ENCODE data around the gene GPR141.

The GPR141 gene, protein sequence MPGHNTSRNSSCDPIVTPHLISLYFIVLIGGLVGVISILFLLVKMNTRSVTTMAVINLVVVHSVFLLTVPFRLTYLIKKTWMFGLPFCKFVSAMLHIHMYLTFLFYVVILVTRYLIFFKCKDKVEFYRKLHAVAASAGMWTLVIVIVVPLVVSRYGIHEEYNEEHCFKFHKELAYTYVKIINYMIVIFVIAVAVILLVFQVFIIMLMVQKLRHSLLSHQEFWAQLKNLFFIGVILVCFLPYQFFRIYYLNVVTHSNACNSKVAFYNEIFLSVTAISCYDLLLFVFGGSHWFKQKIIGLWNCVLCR

DNA sequence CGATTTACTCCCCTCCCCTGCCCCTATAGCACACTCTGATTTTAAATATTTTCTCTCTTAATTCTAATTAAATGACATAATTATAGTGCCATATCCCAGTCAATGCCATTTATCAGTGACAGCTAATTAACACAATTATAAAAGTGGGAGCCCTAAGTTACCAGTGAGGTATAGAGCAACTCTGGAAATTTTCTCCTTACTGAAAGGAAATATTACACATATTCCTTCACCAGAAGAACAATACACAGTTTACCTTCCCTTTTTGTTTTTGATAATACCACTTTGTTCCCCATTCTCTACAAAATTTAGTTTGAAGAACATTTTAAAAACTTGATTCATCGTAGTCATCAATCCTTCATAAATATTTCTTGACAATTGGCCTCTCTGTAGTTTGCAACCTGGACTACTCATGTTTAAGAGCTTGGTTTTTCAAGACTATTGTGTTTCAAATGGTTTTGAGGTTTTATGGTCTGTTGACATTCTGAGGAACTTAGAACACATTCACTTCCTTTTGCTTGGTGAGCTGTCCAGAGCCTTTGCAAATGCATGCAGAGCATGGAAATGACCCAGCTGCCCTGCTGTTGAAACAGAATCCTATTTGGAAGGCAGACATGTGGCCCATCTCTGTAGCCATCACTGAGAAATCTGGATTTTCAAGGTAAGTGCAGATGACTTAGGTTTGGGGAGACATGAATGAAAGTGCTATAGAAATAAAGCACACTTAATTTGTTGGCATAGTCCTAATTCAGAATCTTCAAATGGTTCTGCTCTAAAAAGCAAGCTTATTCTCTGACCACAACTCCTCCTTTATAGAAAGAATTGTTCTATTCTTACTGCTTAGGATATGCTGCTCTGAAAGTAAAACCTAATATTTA is at the start of gene GPR141:
Gene GPR141, plus strand, starts transcription at position 521 of the 875 bp plus-strand sequence. CDS start 56,628 bp downstream, outside the sequence.
- Histone ChIP-seq H3K27me3 (ENCODE audit: insufficient read depth, low read length) (no peaks in the 10 kb centered on the region), H3K27ac (ENCODE audit: low read depth, low read length) (no peak within 1 kb of the TSS), H3K36me3 (ENCODE audit: insufficient read depth, low read length) (no peaks in the 10 kb centered on the region), H3K79me2 (ENCODE audit: control insufficient read depth, insufficient read depth, low read length, unreplicated experiment) (no peaks in the 10 kb centered on the region), H2AFZ (ENCODE audit: low read length, unreplicated experiment) (no peak within 1 kb of the TSS), H3K4me1 (ENCODE audit: control insufficient read depth, insufficient read depth, low read length, unreplicated experiment) (no peaks in the 10 kb centered on the region), H3K4me3 (ENCODE audit: low read depth, low read length) (no peak within 1 kb of the TSS)

DNA sequence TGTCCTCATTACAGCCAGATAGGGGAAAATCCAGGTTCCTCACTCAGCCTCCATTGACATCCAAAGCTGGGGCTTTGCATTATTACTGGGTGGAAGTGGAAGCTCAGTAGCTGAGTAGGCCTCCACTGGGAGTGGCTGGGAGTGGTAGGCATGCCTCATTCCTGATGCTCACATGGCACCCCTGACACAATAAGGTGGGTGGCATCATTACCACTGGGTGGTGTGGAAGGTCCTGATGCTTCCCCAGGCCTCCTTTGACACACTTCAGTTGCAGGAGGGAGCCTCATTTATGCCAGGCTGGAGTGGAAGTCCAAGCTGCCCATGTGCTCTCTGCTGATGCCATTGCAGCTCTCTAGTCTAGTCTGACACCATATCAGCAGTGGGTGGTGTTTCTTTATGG is 48.2 kb upstream of the GPR141 start:
- no peak overlapping the region for H2AFZ ChIP-seq (ENCODE audit: low read length, unreplicated experiment)
- H3K4me3 ChIP-seq (ENCODE audit: low read depth, low read length) = no peak overlapping the region
- H3K27ac ChIP-seq (ENCODE audit: low read depth, low read length) = no peak overlapping the region
- no peaks in the 10 kb centered on the region for H3K27me3 ChIP-seq (ENCODE audit: insufficient read depth, low read length)
- H3K4me1 ChIP-seq (ENCODE audit: control insufficient read depth, insufficient read depth, low read length, unreplicated experiment) = no peaks in the 10 kb centered on the region
- no peaks in the 10 kb centered on the region for H3K36me3 ChIP-seq (ENCODE audit: insufficient read depth, low read length)
- no peaks in the 10 kb centered on the region for H3K79me2 ChIP-seq (ENCODE audit: control insufficient read depth, insufficient read depth, low read length, unreplicated experiment)

DNA sequence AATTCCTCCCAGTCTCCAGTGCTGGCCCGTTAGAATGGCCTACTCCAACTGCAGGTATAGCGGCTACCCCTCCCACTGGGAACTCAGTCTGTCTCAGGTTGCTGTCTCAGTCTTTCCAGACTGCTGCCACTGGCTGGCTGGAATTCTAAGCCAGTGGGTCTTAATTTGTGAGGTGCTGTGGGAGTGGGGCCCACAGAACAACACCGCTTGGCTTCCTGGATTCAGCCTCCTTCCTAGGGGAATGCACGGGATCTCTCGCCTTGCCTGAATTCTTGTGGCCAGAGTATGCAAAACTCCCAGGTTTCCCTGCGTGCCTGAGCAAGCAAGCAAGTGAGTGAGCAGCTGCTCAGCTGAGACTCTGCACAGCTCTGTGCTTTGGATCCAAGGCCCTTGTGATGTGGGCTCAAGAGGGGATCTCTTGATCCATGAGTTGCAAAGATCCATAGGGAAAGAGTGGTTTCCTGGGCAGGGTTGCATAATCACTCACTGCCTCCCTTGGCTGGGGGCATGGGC is 41.5 kb upstream of the GPR141 start:
- H3K36me3 ChIP-seq (ENCODE audit: insufficient read depth, low read length) = no peaks in the 10 kb centered on the region

DNA sequence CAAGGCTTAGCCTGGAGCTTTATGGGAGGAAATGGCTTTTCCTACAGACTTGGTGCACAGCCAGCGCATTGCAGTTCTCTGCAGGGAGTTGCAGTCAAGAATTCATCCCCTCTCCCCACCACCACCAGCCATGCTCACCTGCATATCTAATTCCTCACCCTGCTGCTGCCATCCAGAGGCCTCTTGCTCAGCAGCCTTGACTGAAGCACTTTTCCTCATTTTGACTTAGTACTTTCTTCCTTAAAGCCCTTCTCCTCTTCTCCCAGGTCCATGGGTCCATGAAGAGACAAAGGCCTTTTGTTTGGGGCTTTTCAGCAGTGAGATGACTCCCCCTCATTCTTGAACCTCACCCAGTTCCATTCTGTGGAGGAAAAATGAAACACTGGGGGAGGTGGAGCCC is 39.7 kb upstream of the GPR141 start:
- no peaks in the 10 kb centered on the region for H3K27me3 ChIP-seq (ENCODE audit: insufficient read depth, low read length)
- H2AFZ ChIP-seq (ENCODE audit: low read length, unreplicated experiment) = no peak overlapping the region
- H3K36me3 ChIP-seq (ENCODE audit: insufficient read depth, low read length) = no peaks in the 10 kb centered on the region
- no peaks in the 10 kb centered on the region for H3K79me2 ChIP-seq (ENCODE audit: control insufficient read depth, insufficient read depth, low read length, unreplicated experiment)
- no peaks in the 10 kb centered on the region for H3K4me1 ChIP-seq (ENCODE audit: control insufficient read depth, insufficient read depth, low read length, unreplicated experiment)
- H3K4me3 ChIP-seq (ENCODE audit: low read depth, low read length) = no peak overlapping the region
- H3K27ac ChIP-seq (ENCODE audit: low read depth, low read length) = no peak overlapping the region

More for the DNA sequence above, 41.5 kb upstream of the GPR141 start:
- Histone ChIP-seq H3K27ac (ENCODE audit: low read depth, low read length) (no peak overlapping the region), H3K27me3 (ENCODE audit: insufficient read depth, low read length) (no peaks in the 10 kb centered on the region), H3K4me1 (ENCODE audit: control insufficient read depth, insufficient read depth, low read length, unreplicated experiment) (no peaks in the 10 kb centered on the region), H2AFZ (ENCODE audit: low read length, unreplicated experiment) (no peak overlapping the region), H3K4me3 (ENCODE audit: low read depth, low read length) (no peak overlapping the region), H3K79me2 (ENCODE audit: control insufficient read depth, insufficient read depth, low read length, unreplicated experiment) (no peaks in the 10 kb centered on the region)

DNA sequence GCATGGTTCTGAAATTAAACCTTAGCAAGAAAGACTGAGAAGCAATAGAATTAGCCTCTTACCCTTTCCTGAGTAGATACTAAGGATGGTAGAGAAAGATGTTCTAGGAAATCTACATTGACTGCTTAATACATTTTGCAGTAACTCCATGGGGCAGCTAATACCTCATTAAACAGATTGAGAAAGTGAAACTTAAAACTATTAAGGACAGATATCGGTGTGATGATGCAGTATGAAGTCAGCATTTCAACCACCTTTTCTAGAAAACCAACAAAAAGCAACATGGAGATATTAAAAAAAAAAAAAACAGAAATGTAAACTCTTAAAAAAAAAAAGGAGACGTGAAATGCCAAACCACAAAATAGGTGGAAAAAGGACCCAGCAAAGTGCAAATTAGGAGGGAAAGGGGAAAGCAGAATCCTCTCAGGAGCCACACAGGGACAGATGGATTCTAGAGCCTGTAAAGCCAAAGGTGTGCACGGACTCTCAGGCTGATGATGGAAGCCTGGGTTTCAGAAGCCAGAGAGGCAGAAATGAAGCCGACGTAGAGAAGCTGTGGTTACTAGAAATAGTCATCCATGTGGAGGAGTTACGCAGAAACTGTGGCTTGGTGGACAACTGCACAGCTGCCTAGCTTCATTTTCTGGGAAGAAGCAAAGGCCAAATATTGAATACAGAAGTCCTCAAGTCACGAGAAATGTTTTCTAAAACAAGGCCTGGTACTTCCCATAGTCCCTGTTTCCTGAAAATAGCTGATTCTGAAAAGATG is 38.1 kb upstream of the GPR141 start:
- no peak overlapping the region for H2AFZ ChIP-seq (ENCODE audit: low read length, unreplicated experiment)
- no peaks in the 10 kb centered on the region for H3K79me2 ChIP-seq (ENCODE audit: control insufficient read depth, insufficient read depth, low read length, unreplicated experiment)
- H3K27me3 ChIP-seq (ENCODE audit: insufficient read depth, low read length) = no peaks in the 10 kb centered on the region
- no peaks in the 10 kb centered on the region for H3K36me3 ChIP-seq (ENCODE audit: insufficient read depth, low read length)
- no peak overlapping the region for H3K4me3 ChIP-seq (ENCODE audit: low read depth, low read length)
- no peaks in the 10 kb centered on the region for H3K4me1 ChIP-seq (ENCODE audit: control insufficient read depth, insufficient read depth, low read length, unreplicated experiment)
- H3K27ac ChIP-seq (ENCODE audit: low read depth, low read length) = no peak overlapping the region

DNA sequence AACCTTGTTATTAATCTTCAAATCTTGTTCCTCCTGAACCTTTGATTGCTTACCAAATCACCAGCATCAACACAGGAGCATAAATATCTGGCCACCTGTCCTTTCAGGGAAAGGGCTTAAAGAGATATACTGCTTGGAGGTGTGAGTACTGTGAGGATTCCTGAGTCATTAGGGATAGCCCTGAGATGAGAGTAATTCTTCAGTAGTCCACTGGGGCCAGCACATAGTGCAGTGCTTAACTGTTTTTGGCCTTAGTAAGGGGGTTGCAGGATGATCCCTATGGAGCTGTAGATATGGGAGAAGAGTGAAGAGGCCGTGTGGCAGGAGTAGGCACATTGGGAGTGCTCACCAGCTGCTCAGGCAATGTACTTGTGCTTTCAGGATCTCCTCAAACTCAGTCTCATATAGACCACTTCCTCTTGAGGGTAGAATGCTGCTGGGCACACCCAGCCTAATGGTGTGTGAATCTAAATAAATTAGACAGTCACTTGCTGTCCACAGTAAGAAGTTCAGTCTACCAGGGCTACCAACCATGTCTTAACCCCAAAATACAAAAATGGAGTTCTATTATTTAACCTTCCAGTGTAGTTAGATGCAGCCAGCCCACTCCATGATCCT is 26.5 kb upstream of the GPR141 start:
- H3K36me3 ChIP-seq (ENCODE audit: insufficient read depth, low read length) = no peaks in the 10 kb centered on the region

DNA sequence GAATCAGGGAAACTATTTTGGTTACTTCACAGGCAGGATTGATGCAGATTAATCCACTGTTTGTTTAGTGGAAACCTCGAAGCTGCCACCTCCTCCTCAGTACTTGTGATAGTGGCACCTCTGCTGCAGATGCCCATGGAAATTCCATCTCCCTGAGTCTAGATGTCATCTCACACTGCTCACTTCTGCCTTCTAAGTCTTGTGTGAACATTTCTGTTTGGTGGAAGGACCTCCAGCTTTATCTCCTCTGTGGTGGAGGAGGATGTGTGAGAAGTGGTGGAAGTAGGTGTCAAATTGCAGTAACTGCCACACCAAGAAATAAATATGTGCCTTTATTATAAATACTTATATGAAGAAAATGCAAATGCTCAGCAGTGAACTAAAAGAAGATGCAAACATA is 25.8 kb upstream of the GPR141 start:
- no peak overlapping the region for H3K4me3 ChIP-seq (ENCODE audit: low read depth, low read length)
- H3K27ac ChIP-seq (ENCODE audit: low read depth, low read length) = no peak overlapping the region

More for the DNA sequence above, 26.5 kb upstream of the GPR141 start:
- no peak overlapping the region for H2AFZ ChIP-seq (ENCODE audit: low read length, unreplicated experiment)
- no peaks in the 10 kb centered on the region for H3K27me3 ChIP-seq (ENCODE audit: insufficient read depth, low read length)
- no peak overlapping the region for H3K27ac ChIP-seq (ENCODE audit: low read depth, low read length)
- no peak overlapping the region for H3K4me3 ChIP-seq (ENCODE audit: low read depth, low read length)
- no peaks in the 10 kb centered on the region for H3K79me2 ChIP-seq (ENCODE audit: control insufficient read depth, insufficient read depth, low read length, unreplicated experiment)
- H3K4me1 ChIP-seq (ENCODE audit: control insufficient read depth, insufficient read depth, low read length, unreplicated experiment) = no peaks in the 10 kb centered on the region

DNA sequence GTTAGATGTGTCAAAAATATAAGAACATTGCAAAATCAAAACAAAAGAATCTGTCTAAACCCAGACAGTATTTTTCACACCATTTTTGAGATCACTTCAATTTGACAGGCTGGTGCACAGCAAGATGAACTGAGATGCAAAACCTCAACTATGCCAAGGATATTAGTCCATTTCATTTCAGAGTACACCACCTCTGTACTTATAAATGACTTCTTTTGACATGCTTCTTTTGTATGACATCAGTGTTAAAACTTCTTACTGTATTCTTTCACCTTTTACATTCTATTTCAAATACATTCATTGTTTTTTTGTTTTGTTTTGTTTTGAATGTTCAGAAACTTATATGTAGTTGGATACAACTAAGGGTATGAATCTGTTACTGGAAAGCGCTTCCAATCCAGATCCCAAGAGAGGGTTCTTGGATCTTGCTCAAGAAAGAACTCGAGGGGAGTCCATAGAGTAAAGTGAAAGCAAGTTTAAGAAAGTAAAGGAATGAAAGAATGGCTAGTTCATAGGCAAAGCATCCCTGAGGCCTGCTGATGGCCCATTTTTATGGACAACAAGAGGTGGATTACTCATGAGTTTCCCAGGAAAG is 23.5 kb upstream of the GPR141 start:
- H2AFZ ChIP-seq (ENCODE audit: low read length, unreplicated experiment) = no peak overlapping the region
- no peak overlapping the region for H3K27ac ChIP-seq (ENCODE audit: low read depth, low read length)
- no peaks in the 10 kb centered on the region for H3K79me2 ChIP-seq (ENCODE audit: control insufficient read depth, insufficient read depth, low read length, unreplicated experiment)
- no peaks in the 10 kb centered on the region for H3K27me3 ChIP-seq (ENCODE audit: insufficient read depth, low read length)
- no peaks in the 10 kb centered on the region for H3K36me3 ChIP-seq (ENCODE audit: insufficient read depth, low read length)
- no peak overlapping the region for H3K4me3 ChIP-seq (ENCODE audit: low read depth, low read length)
- no peaks in the 10 kb centered on the region for H3K4me1 ChIP-seq (ENCODE audit: control insufficient read depth, insufficient read depth, low read length, unreplicated experiment)

More for the DNA sequence above, 25.8 kb upstream of the GPR141 start:
- H3K4me1 ChIP-seq (ENCODE audit: control insufficient read depth, insufficient read depth, low read length, unreplicated experiment) = no peaks in the 10 kb centered on the region
- H3K36me3 ChIP-seq (ENCODE audit: insufficient read depth, low read length) = no peaks in the 10 kb centered on the region
- no peak overlapping the region for H2AFZ ChIP-seq (ENCODE audit: low read length, unreplicated experiment)
- H3K27me3 ChIP-seq (ENCODE audit: insufficient read depth, low read length) = no peaks in the 10 kb centered on the region
- H3K79me2 ChIP-seq (ENCODE audit: control insufficient read depth, insufficient read depth, low read length, unreplicated experiment) = no peaks in the 10 kb centered on the region

DNA sequence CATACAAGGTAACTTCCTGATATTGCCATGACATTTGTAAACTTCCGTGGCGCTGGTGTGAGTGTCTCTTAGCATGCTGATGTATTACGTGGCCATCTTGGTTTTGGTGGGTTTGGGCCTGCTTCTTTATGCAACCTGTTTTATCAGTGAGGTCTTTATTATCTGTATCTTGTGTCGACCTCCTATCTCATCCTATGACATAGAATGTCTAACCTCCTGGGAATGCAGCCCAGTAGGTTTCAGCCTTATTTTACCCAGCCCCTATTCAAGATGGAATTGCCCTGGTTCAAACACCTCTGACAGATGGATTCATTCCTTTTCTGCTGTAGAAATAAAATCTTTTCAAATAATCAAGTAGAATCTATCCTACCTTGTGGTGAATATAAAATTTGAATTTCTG is 23.0 kb upstream of the GPR141 start:
- Histone ChIP-seq H3K79me2 (ENCODE audit: control insufficient read depth, insufficient read depth, low read length, unreplicated experiment) (no peaks in the 10 kb centered on the region), H3K36me3 (ENCODE audit: insufficient read depth, low read length) (no peaks in the 10 kb centered on the region), H3K27ac (ENCODE audit: low read depth, low read length) (no peak overlapping the region), H3K27me3 (ENCODE audit: insufficient read depth, low read length) (no peaks in the 10 kb centered on the region), H3K4me1 (ENCODE audit: control insufficient read depth, insufficient read depth, low read length, unreplicated experiment) (no peaks in the 10 kb centered on the region), H3K4me3 (ENCODE audit: low read depth, low read length) (no peak overlapping the region), H2AFZ (ENCODE audit: low read length, unreplicated experiment) (no peak overlapping the region)

DNA sequence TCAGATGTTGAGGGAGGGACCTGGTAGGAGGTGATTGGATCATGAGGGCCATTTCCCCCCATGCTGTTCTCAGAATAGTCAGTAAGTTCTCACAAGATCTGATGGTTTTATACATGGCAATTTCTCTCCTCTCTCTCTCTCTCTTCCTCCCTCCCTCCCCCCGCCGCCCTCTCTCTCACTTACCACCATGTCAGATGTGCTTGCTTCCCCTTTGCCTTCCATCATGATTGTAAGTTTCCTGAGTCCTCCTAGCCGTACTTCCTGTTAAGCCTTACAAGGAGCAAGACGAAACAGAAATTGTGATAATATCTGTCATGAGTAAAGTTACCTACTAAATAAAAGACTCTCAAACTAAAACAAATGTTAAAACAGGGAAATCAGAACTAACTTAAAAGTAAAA is 19.9 kb upstream of the GPR141 start:
- H3K27ac ChIP-seq (ENCODE audit: low read depth, low read length) = no peak overlapping the region
- H3K79me2 ChIP-seq (ENCODE audit: control insufficient read depth, insufficient read depth, low read length, unreplicated experiment) = no peaks in the 10 kb centered on the region
- no peaks in the 10 kb centered on the region for H3K4me1 ChIP-seq (ENCODE audit: control insufficient read depth, insufficient read depth, low read length, unreplicated experiment)
- H2AFZ ChIP-seq (ENCODE audit: low read length, unreplicated experiment) = no peak overlapping the region
- no peaks in the 10 kb centered on the region for H3K27me3 ChIP-seq (ENCODE audit: insufficient read depth, low read length)
- H3K4me3 ChIP-seq (ENCODE audit: low read depth, low read length) = no peak overlapping the region
- no peaks in the 10 kb centered on the region for H3K36me3 ChIP-seq (ENCODE audit: insufficient read depth, low read length)
